Panc1 (cell line): ENCODE data around the gene ADRM1.

Experiments
- SIN3A ChIP-seq: IDR thresholded peaks from 2 replicates; pipeline ENCODE4 v1.6.1; 2012; ENCODE audit warnings: low read depth, mild to moderate bottlenecking, low read length, moderate library complexity, borderline replicate concordance; ENCODE audit not compliant: insufficient read depth
- TF ChIP-seq, protein P1 (sequence below): fragments of 450-650 bp; IDR thresholded peaks from 2 replicates; pipeline ENCODE4 v1.5.1; 2017; ENCODE audit warnings: mild to moderate bottlenecking

DNA sequence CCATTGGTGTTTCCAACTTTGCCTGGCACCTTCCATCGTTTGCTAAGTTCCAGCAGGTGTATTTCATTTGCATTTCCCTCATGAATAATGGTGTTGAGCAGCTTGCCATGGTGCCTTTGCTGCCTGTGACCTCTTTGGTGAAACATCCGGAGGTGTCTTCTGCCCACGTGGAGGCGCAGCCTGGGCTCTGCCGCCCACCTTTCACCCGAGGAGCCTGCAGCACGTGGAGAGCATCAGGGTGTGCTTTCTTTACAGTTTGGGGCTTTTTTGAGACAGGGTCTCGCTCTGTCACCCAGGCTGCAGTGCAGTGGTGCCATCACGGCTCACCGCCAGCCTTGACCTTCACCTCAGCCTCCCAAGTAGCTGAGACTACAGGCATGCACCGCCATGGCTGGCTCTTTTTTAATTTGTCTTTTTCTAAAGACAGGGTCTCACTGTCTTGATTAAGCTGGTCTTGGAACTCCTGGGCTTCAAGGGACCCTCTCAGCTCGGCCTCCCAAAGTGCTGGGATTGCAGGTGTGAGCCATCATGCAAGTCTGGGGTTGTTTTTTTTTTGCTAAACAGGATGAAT is 3.0 kb upstream of the ADRM1 start:
- TF ChIP-seq, protein P1, sequence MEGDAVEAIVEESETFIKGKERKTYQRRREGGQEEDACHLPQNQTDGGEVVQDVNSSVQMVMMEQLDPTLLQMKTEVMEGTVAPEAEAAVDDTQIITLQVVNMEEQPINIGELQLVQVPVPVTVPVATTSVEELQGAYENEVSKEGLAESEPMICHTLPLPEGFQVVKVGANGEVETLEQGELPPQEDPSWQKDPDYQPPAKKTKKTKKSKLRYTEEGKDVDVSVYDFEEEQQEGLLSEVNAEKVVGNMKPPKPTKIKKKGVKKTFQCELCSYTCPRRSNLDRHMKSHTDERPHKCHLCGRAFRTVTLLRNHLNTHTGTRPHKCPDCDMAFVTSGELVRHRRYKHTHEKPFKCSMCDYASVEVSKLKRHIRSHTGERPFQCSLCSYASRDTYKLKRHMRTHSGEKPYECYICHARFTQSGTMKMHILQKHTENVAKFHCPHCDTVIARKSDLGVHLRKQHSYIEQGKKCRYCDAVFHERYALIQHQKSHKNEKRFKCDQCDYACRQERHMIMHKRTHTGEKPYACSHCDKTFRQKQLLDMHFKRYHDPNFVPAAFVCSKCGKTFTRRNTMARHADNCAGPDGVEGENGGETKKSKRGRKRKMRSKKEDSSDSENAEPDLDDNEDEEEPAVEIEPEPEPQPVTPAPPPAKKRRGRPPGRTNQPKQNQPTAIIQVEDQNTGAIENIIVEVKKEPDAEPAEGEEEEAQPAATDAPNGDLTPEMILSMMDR = no peak
- no peak for TF ChIP-seq SIN3A
